COLO668 (cell line): Measurements from ENCODE around the gene PMEPA1.
"Not testable (repeated sequence)": the region's sequence is repeated elsewhere in the genome, so short reads cannot be mapped to it uniquely, and the experiment has no call there.

Experiments
- DNase-seq: peaks from one replicate; lab custom pipeline; 2025; ENCODE audit not compliant: unreplicated experiment; lab: John Stamatoyannopoulos, UW

PMEPA1 gene

GRCh38 chr20:57652606-57653545, 56.9 kb downstream of the PMEPA1 start:
- no peak for DNase-seq

- no peak for DNase-seq
Observed at GRCh38 chr20:57651881-57652605, 57.8 kb downstream of the PMEPA1 start.

GRCh38 chr20:57650756-57651483, 58.9 kb downstream of the PMEPA1 start:
- peak; percentile 14 for DNase-seq

GRCh38 chr20:57650266-57650665, 59.5 kb downstream of the PMEPA1 start:
- no peak for DNase-seq

GRCh38 chr20:57649617-57650015, 60.2 kb downstream of the PMEPA1 start:
- no peak for DNase-seq

GRCh38 chr20:57648878-57649616, 60.8 kb downstream of the PMEPA1 start:
- DNase-seq = no peak

- DNase-seq = no peak
Observed at GRCh38 chr20:57647933-57648785, 61.7 kb downstream of the PMEPA1 start.

- no peak for DNase-seq
Observed at GRCh38 chr20:57647006-57647932, 62.5 kb downstream of the PMEPA1 start.

GRCh38 chr20:57638895-57639236, 70.9 kb downstream of the PMEPA1 start:
- DNase-seq = no peak

- no peak for DNase-seq
Observed at GRCh38 chr20:57638173-57638894, 71.5 kb downstream of the PMEPA1 start.

GRCh38 chr20:57633945-57634491, 75.8 kb downstream of the PMEPA1 start:
- DNase-seq = no peak

- no peak for DNase-seq
Observed at GRCh38 chr20:57632286-57632685, 77.5 kb downstream of the PMEPA1 start.

- no peak for DNase-seq
Observed at GRCh38 chr20:57630061-57630460, 79.8 kb downstream of the PMEPA1 start.

GRCh38 chr20:57629491-57629901, 80.3 kb downstream of the PMEPA1 start:
- not testable (repeated sequence) for DNase-seq

- not testable (repeated sequence) for DNase-seq
Observed at GRCh38 chr20:57628962-57629308, 80.9 kb downstream of the PMEPA1 start.

- DNase-seq = no peak
Observed at GRCh38 chr20:57628047-57628961, 81.5 kb downstream of the PMEPA1 start.

GRCh38 chr20:57627339-57627738, 82.5 kb downstream of the PMEPA1 start:
- no peak for DNase-seq
